Keratinocyte (primary cell): ENCODE results near the gene GCK. TPM values are rescaled to one million over a fixed set of nuclear protein-coding genes. Genes with fewer than 3 reads are reported as not detected.

ENCODE experiments used
- DNase-seq: peaks from one replicate; pipeline ENCODE4 v3.0.0-alpha.2; 2011; ENCODE audit warnings: low read depth, missing footprints, low spot score
- FAIRE-seq: peaks from 2 replicates; lab custom pipeline; 2011; peaks lifted over from hg19 to GRCh38; lab: Jason Lieb, UNC
- H2AFZ ChIP-seq: 2 replicates; pipeline ENCODE4 v1.6.0; 2012; ENCODE audit warnings: low read length, control low read depth, inconsistent platforms; ENCODE audit not compliant: control insufficient read depth
- H3K27ac ChIP-seq: 2 replicates; pipeline ENCODE4 v1.5.1; 2011; ENCODE audit warnings: low read length; ENCODE audit not compliant: control insufficient read depth, insufficient read depth
- H3K27me3 ChIP-seq: 3 replicates; pipeline ENCODE4 v1.6.0; 2011; ENCODE audit warnings: low read length; ENCODE audit not compliant: control insufficient read depth, insufficient read depth; ENCODE audit errors: extremely low read depth
- H3K36me3 ChIP-seq, 2 experiments: 2 replicates in 1 of 2; 3 replicates in 1 of 2; pipeline ENCODE4 v1.5.1; 2011; ENCODE audit warnings: low read length in 2 of 2, mild to moderate bottlenecking in 1 of 2; ENCODE audit not compliant: control insufficient read depth in 2 of 2, insufficient read depth in 2 of 2; ENCODE audit errors: extremely low read depth in 1 of 2
- H3K4me1 ChIP-seq: 3 replicates; pipeline ENCODE4 v1.5.1; 2011; ENCODE audit warnings: low read length; ENCODE audit not compliant: control insufficient read depth, insufficient read depth; ENCODE audit errors: extremely low read depth
- H3K4me2 ChIP-seq: 3 replicates; pipeline ENCODE4 v1.6.0; 2011; ENCODE audit warnings: low read depth, low read length; ENCODE audit not compliant: control insufficient read depth, insufficient read depth; ENCODE audit errors: extremely low read depth
- H3K4me3 ChIP-seq, 3 experiments: fragments of 200-600 bp in 1 of 3; sonication (generic) in 1 of 3; 2 replicates in 2 of 3; 3 replicates in 1 of 3; pipeline ENCODE4 v1.5.1; 2011 to 2016; ENCODE audit warnings: low read length in 3 of 3, mild to moderate bottlenecking in 3 of 3, control low read depth in 2 of 3, inconsistent platforms in 1 of 3, low read depth in 1 of 3, mixed read lengths in 1 of 3, mixed run types in 1 of 3, moderate library complexity in 1 of 3; ENCODE audit not compliant: control insufficient read depth in 2 of 3, insufficient read depth in 2 of 3; ENCODE audit errors: extremely low read depth in 1 of 3
- H3K79me2 ChIP-seq: 2 replicates; pipeline ENCODE4 v1.6.0; 2012; ENCODE audit warnings: low read length; ENCODE audit not compliant: control insufficient read depth, insufficient read depth
- H3K9ac ChIP-seq: 3 replicates; pipeline ENCODE4 v1.6.0; 2011; ENCODE audit warnings: low read length; ENCODE audit not compliant: control insufficient read depth, insufficient read depth; ENCODE audit errors: extremely low read depth
- H3K9me1 ChIP-seq: 3 replicates; pipeline ENCODE4 v1.6.0; 2011; ENCODE audit warnings: low read length; ENCODE audit not compliant: control insufficient read depth, insufficient read depth; ENCODE audit errors: extremely low read depth
- H3K9me3 ChIP-seq: 2 replicates; pipeline ENCODE4 v1.5.1; 2012; ENCODE audit warnings: low read depth, low read length; ENCODE audit not compliant: control insufficient read depth
- H4K20me1 ChIP-seq: 3 replicates; pipeline ENCODE4 v1.6.0; 2011; ENCODE audit warnings: low read length; ENCODE audit not compliant: control insufficient read depth, insufficient read depth; ENCODE audit errors: extremely low read depth
- CTCF ChIP-seq, 3 experiments: IDR thresholded peaks in 1 of 3; conservative IDR thresholded peaks in 1 of 3; optimal IDR thresholded peaks in 1 of 3; 2 replicates in 2 of 3; 3 replicates in 1 of 3; pipeline versions ENCODE3 to v1.5.1; 2011; ENCODE audit warnings: low read length in 3 of 3, mild to moderate bottlenecking in 3 of 3, moderate library complexity in 2 of 3, control low read depth in 1 of 3, inconsistent platforms in 1 of 3; ENCODE audit not compliant: insufficient read depth in 2 of 3; ENCODE audit errors: extremely low read depth in 1 of 3
- EZH2 ChIP-seq: IDR thresholded peaks from one replicate; pipeline ENCODE4 v1.6.1; 2012; ENCODE audit warnings: inconsistent platforms, mild to moderate bottlenecking, low read length, moderate library complexity
- dilution Hi-C: fragments of 300-500 bp; cut with MboI; formaldehyde crosslinking; loops from one replicate; pipeline ENCODE4 v1.7.0; 2020; ENCODE audit warnings: low sequenced_read_pairs; ENCODE audit not compliant: extremely low pct_ligation_motif_present
- polyA plus RNA-seq, 5 experiments: library from polyadenylated mRNA; depleted of rRNA in 3 of 5; stranded (reverse) in 3 of 5; stranded (forward) in 1 of 5; unstranded in 1 of 5; fragments of >200 nt; gene quantifications; 1 replicate in 1 of 5; 2 replicates in 3 of 5; 3 replicates in 1 of 5; pipeline versions ENCODE4 v1.2.1 to v1.2.3, GENCODE V29; 2011 to 2012; ENCODE audit warnings: missing spikeins in 2 of 5, low read depth in 1 of 5, low replicate concordance in 1 of 5

The GCK gene
- polyA plus RNA-seq, 1 donor (not counting 4 experiments of a cell fraction or from before 2014, with no cell fraction given), result not detected

DNA sequence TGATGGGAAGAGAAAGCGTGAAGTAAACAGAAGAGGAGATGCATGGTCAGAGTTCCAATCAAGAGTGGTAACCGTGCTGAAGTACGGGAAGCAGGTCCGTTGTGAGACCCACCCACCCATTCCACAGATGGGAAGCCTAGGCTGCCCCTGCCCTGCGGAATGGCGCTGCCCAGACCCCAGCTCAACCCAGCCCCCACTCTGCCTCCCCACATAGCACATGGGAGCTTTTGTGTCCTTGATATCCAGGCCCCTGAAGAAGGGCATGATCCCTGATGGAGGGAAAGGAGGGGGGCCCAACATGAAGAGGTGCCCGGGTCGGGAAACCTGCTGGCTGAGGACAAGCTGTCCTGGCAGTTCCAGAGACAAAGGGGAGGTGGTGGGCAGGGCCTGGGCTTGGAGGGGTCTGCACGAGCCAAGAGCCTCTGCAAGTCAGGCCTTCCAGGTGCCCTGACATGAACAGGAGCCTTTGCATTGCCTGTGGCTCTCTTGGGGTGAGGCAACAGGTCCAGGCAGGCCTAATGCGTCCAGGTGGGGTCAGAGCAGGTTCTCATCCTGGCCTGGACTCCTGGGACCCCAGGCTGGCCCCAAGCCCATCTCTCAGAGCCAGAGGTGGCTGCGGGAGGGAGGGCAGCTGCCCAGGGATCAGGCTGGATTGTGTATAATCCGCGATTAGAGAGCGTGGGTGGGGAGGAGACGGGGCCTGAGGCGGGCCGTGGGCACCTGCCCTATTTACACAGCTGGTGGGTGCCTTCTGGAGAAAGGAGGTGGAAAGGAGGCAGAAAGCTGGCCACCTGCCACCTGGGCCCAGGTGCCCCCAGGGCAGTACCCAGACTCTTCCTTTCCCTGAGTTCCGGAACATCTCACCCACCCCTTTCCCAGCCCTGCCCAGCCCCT is 35.1 kb upstream of the GCK start:
- H3K9me1 ChIP-seq, result no peaks in the 10 kb centered on the region
- TF ChIP-seq CTCF (optimal IDR thresholded peaks at IDR 0.05 in 1 of 3, IDR thresholded peaks at IDR 0.05 in 1 of 3, conservative IDR thresholded peaks at IDR 0.05 in 1 of 3; ENCODE audit: extremely low read depth in 1 of 3, insufficient read depth in 2 of 3, low read length in 3 of 3), result no peak
- TF ChIP-seq EZH2, result no peak
- peaks cover 10% of the 10 kb centered on the region for H3K4me1 ChIP-seq
- no peaks in the 10 kb centered on the region for H3K79me2 ChIP-seq
- DNase-seq (no peak), FAIRE-seq (no peak)
- no peaks in the 10 kb centered on the region for H4K20me1 ChIP-seq
- dilution Hi-C loops, result no loop called here
- H2AFZ ChIP-seq, result no peak overlapping the region
- H3K27me3 ChIP-seq, result no peaks in the 10 kb centered on the region
- no peaks in the 10 kb centered on the region for H3K9me3 ChIP-seq
- H3K4me2 ChIP-seq, result peak overlapping the region; percentile 16
- H3K4me3 ChIP-seq, result no peak overlapping the region
- no peak overlapping the region for H3K27ac ChIP-seq
- no peak overlapping the region for H3K9ac ChIP-seq
- H3K36me3 ChIP-seq, result no peaks in the 10 kb centered on the region

DNA sequence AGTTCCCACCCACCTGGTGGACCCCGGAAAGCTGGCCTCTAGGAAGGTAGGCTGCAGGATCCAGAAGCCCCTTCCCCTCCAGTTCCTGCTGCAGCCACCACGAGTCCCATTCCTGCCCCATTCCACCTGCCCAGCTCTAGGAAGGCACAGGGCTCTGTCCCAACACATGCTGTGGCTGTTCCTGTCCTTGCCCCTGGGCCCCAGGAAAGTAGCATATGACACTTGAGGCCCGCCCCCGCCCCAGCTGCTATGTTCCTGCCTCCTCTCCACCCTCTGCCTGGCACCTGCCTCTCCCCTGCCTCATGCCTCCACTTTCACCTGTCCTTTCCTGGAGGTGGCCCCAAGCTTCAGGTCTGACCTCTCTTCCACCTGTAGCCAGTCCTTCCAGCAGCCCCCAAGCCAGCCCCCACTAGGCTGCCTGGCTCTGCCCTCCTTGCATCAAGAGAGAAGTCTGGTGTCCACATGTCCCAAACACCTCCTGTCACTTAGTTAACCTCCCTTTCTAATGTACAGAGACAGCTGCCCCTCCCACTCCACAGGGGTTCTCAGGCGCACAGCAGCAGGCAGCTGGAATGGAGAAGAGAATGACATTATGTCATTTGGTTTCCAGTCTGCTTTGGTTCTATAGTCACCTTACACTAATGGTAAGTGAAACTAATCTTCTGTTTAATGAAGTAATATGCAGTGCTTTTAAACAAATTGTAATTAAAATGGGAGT is 34.3 kb upstream of the GCK start:
- Histone ChIP-seq H3K27me3 (no peaks in the 10 kb centered on the region), H3K4me2 (no peak overlapping the region), H3K4me1 (peaks cover 10% of the 10 kb centered on the region), H3K36me3 (no peaks in the 10 kb centered on the region), H3K9me1 (no peaks in the 10 kb centered on the region), H3K79me2 (no peaks in the 10 kb centered on the region), H4K20me1 (no peaks in the 10 kb centered on the region), H3K9ac (no peak overlapping the region), H3K9me3 (no peaks in the 10 kb centered on the region), H2AFZ (no peak overlapping the region), H3K27ac (no peak overlapping the region), H3K4me3 (no peak overlapping the region)
- dilution Hi-C loops, result no loop called here
- TF ChIP-seq CTCF (optimal IDR thresholded peaks at IDR 0.05 in 1 of 3, IDR thresholded peaks at IDR 0.05 in 1 of 3, conservative IDR thresholded peaks at IDR 0.05 in 1 of 3; ENCODE audit: extremely low read depth in 1 of 3, insufficient read depth in 2 of 3, low read length in 3 of 3) (no peak), EZH2 (no peak)
- FAIRE-seq (no peak), DNase-seq (no peak)
